HepG2 (cell line): ENCODE results near the gene COASY. TPM values are rescaled to one million over a fixed set of nuclear protein-coding genes. Genes with fewer than 3 reads are reported as not detected.

ENCODE experiments used
- HOXA5 ChIP-seq: sonication (generic); formaldehyde crosslinking; IDR thresholded peaks from 2 replicates; pipeline ENCODE4 v1.4.0; 2020; ENCODE audit warnings: missing genetic modification reagents
- IKZF1 ChIP-seq: fragments of 450-650 bp; IDR thresholded peaks from 2 replicates; pipeline ENCODE4 v1.7.1; 2016
- NONO ChIP-seq, 2 experiments: fragments of 450-650 bp in 1 of 2; sonication (generic) in 1 of 2; formaldehyde crosslinking in 1 of 2; IDR thresholded peaks in 1 of 2; conservative IDR thresholded peaks in 1 of 2; 2 replicates each; pipeline versions ENCODE4 v1.6.1 to v1.8.0; 2017 to 2022; ENCODE audit warnings: mild to moderate bottlenecking in 1 of 2, missing genetic modification reagents in 1 of 2, moderate library complexity in 1 of 2
- PHF21A ChIP-seq: sonication (generic); formaldehyde crosslinking; IDR thresholded peaks from 2 replicates; pipeline ENCODE4 v1.5.0; 2020; ENCODE audit warnings: mild to moderate bottlenecking, missing genetic modification reagents
- SALL1 ChIP-seq: sonication (generic); formaldehyde crosslinking; IDR thresholded peaks from 2 replicates; pipeline ENCODE4 v1.8.0; 2022; ENCODE audit warnings: mild to moderate bottlenecking, missing genetic modification reagents
- SAP130 ChIP-seq: IDR thresholded peaks from 2 replicates; pipeline ENCODE4 v1.6.1; 2016; ENCODE audit warnings: low read depth
- SRSF4 ChIP-seq: fragments of 200-400 bp; formaldehyde crosslinking; IDR thresholded peaks from one replicate; pipeline ENCODE4 v1.6.1; 2018; ENCODE audit warnings: mild to moderate bottlenecking, low read depth, low read length, moderate library complexity; ENCODE audit not compliant: poor library complexity, severe bottlenecking
- SUZ12 ChIP-seq: fragments of 150-350 bp; IDR thresholded peaks from 2 replicates; pipeline ENCODE4 v1.6.1; 2014; ENCODE audit warnings: low read depth, low read length
- ZBED4 ChIP-seq: sonication (generic); formaldehyde crosslinking; IDR thresholded peaks from 2 replicates; pipeline ENCODE4 v1.4.0; 2020; ENCODE audit warnings: missing genetic modification reagents, borderline replicate concordance
- ZNF251 ChIP-seq: sonication (generic); formaldehyde crosslinking; IDR thresholded peaks from 2 replicates; pipeline ENCODE4 v1.9.0; 2021; ENCODE audit warnings: mild to moderate bottlenecking, missing genetic modification reagents
- ZNF329 ChIP-seq: sonication (generic); formaldehyde crosslinking; IDR thresholded peaks from 2 replicates; pipeline ENCODE4 v1.9.0; 2021; ENCODE audit warnings: low read depth, mild to moderate bottlenecking, missing genetic modification reagents
- ZNF552 ChIP-seq: sonication (generic); formaldehyde crosslinking; IDR thresholded peaks from 2 replicates; pipeline ENCODE4 v1.9.0; 2022; ENCODE audit warnings: missing genetic modification reagents, mild to moderate bottlenecking, borderline replicate concordance
- ZNF784 ChIP-seq: sonication (generic); formaldehyde crosslinking; IDR thresholded peaks from 2 replicates; pipeline ENCODE4 v1.5.1; 2020; ENCODE audit warnings: missing genetic modification reagents, mild to moderate bottlenecking, borderline replicate concordance
- ZNF788 ChIP-seq: sonication (generic); formaldehyde crosslinking; IDR thresholded peaks from 2 replicates; pipeline ENCODE4 v1.5.0; 2020; ENCODE audit warnings: mild to moderate bottlenecking, missing genetic modification reagents, borderline replicate concordance
- polyA plus RNA-seq, 8 experiments: library from polyadenylated mRNA; depleted of rRNA in 3 of 8; stranded (reverse) in 7 of 8; unstranded in 1 of 8; fragments of >200 nt; fragmentation: Illumina TruSeq in 4 of 8; extraction: Trizol in 4 of 8; gene quantifications; 2 replicates each; pipeline versions ENCODE4 v1.2.1 to v1.2.3, GENCODE V29; 2011 to 2016; ENCODE audit warnings: low read depth in 4 of 8, missing spikeins in 1 of 8, mixed read lengths in 1 of 8; ENCODE audit not compliant: insufficient read depth in 1 of 8
- total RNA-seq, 5 experiments: library from RNA; depleted of rRNA; stranded (reverse); fragments of >200 nt; fragmentation: Illumina TruSeq; extraction: Trizol; gene quantifications; 2 replicates each; pipeline ENCODE4 v1.2.3, GENCODE V29; 2016; ENCODE audit warnings: low read depth in 1 of 5
- TF ChIP-seq, protein P1 (sequence below): sonication (generic); formaldehyde crosslinking; IDR thresholded peaks from 2 replicates; pipeline ENCODE4 v1.4.0; 2020; ENCODE audit warnings: missing genetic modification reagents
- TF ChIP-seq, protein P2 (sequence below): IDR thresholded peaks from 2 replicates; pipeline ENCODE4 v1.6.1; 2012; ENCODE audit warnings: inconsistent platforms
- TF ChIP-seq, protein P3 (sequence below): sonication (generic); formaldehyde crosslinking; conservative IDR thresholded peaks from 2 replicates; pipeline ENCODE4 v1.8.1; 2023; ENCODE audit warnings: missing genetic modification reagents

The COASY gene
- total and polyA plus RNA-seq, 2 of the 13 experiments (the other 11 are each of a cell fraction or from before 2014, with no cell fraction given): 90.7 to 125 TPM

DNA sequence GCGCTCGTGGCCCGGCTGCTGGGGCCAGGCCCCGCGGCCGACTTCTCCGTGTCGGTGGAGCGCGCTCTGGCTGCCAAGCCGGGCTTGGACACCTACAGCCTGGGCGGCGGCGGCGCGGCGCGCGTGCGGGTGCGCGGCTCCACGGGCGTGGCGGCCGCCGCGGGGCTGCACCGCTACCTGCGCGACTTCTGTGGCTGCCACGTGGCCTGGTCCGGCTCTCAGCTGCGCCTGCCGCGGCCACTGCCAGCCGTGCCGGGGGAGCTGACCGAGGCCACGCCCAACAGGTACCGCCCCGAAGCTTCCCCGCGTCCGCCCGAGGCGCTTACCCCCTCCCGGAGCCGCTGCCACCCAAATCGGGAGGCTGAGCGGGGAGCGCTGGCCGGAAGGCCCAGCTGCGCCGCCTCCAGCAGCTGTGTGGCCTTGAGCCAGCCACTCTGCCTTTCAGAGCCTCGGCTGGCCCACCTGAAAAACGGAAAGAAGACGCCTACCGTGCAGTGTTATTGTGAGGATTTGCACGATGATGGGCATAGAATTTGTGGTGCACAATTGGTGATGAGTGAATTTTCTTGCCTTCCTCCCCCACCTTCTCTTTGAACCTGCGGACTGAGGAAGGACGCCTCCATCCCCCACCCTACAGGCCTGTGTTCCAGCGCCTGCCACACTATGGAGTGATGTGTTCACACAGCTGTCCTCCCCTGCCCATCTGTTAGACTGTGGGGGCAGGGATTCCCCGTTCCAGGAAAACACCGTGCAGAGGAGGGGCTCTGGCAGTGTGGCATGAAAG is 25.4 kb upstream of the COASY start (continued):
- peak; percentile 73 for TF ChIP-seq PHF21A (CRISPR knock-in tag)
- no peak for TF ChIP-seq HOXA5 (CRISPR knock-in tag)
- TF ChIP-seq ZBED4 (CRISPR knock-in tag): no peak; the same call in 1 of the 2 replicates
- no peak for TF ChIP-seq ZNF552
- TF ChIP-seq SUZ12: no peak
- TF ChIP-seq SAP130 (CRISPR knock-in tag): peak; percentile 84
- TF ChIP-seq IKZF1: no peak
- TF ChIP-seq, protein P1, sequence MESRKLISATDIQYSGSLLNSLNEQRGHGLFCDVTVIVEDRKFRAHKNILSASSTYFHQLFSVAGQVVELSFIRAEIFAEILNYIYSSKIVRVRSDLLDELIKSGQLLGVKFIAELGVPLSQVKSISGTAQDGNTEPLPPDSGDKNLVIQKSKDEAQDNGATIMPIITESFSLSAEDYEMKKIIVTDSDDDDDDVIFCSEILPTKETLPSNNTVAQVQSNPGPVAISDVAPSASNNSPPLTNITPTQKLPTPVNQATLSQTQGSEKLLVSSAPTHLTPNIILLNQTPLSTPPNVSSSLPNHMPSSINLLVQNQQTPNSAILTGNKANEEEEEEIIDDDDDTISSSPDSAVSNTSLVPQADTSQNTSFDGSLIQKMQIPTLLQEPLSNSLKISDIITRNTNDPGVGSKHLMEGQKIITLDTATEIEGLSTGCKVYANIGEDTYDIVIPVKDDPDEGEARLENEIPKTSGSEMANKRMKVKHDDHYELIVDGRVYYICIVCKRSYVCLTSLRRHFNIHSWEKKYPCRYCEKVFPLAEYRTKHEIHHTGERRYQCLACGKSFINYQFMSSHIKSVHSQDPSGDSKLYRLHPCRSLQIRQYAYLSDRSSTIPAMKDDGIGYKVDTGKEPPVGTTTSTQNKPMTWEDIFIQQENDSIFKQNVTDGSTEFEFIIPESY (CRISPR knock-in tag): peak; percentile 43; the same call in 1 of the 2 replicates
- peak; percentile 87 for TF ChIP-seq ZNF788 (CRISPR knock-in tag)
- TF ChIP-seq ZNF784: peak; percentile 44; the same call in 1 of the 2 replicates
- no peak for TF ChIP-seq SRSF4
- no peak for TF ChIP-seq ZNF251 (CRISPR knock-in tag)
- TF ChIP-seq, protein P2, sequence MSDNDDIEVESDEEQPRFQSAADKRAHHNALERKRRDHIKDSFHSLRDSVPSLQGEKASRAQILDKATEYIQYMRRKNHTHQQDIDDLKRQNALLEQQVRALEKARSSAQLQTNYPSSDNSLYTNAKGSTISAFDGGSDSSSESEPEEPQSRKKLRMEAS: peak; percentile 85; the same call in 1 of the 2 replicates
- peak; percentile 89; the same call in 1 of the 2 replicates for TF ChIP-seq ZNF329
- peak; percentile 88 for TF ChIP-seq SALL1 (CRISPR knock-in tag)
- TF ChIP-seq, protein P3, sequence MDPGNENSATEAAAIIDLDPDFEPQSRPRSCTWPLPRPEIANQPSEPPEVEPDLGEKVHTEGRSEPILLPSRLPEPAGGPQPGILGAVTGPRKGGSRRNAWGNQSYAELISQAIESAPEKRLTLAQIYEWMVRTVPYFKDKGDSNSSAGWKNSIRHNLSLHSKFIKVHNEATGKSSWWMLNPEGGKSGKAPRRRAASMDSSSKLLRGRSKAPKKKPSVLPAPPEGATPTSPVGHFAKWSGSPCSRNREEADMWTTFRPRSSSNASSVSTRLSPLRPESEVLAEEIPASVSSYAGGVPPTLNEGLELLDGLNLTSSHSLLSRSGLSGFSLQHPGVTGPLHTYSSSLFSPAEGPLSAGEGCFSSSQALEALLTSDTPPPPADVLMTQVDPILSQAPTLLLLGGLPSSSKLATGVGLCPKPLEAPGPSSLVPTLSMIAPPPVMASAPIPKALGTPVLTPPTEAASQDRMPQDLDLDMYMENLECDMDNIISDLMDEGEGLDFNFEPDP (CRISPR knock-in tag): no peak
- no peak for TF ChIP-seq NONO (IDR thresholded peaks at IDR 0.05)
- TF ChIP-seq NONO (CRISPR knock-in tag; conservative IDR thresholded peaks at IDR 0.05): peak; percentile 83
